WI38 (cell line): ENCODE results near the gene IFITM2.
"Not testable (repeated sequence)": the region's sequence is repeated elsewhere in the genome, so short reads cannot be mapped to it uniquely, and the experiment has no call there.

Experiments used
- H3K4me3 ChIP-seq: 2 replicates; pipeline ENCODE4 v1.5.1; 2011; ENCODE audit warnings: low read depth, mild to moderate bottlenecking, control low read depth, low read length
- CTCF ChIP-seq: IDR thresholded peaks from 2 replicates; pipeline ENCODE4 v1.5.1; 2012; ENCODE audit warnings: low read depth, mild to moderate bottlenecking, control low read depth, low read length

Gene IFITM2

GRCh38 chr11:283405-284104 is 24.1 kb upstream of the IFITM2 start:
- no peak overlapping the region for H3K4me3 ChIP-seq
- TF ChIP-seq CTCF = no peak

GRCh38 chr11:284105-285020 is 23.3 kb upstream of the IFITM2 start:
- H3K4me3 ChIP-seq = no peak overlapping the region
- no peak for TF ChIP-seq CTCF

- no peak overlapping the region for H3K4me3 ChIP-seq
- TF ChIP-seq CTCF = no peak
Observed at GRCh38 chr11:285021-285893, 22.4 kb upstream of the IFITM2 start.

GRCh38 chr11:285894-286220 is 21.8 kb upstream of the IFITM2 start:
- no peak overlapping the region for H3K4me3 ChIP-seq
- TF ChIP-seq CTCF = no peak

GRCh38 chr11:286977-287820 is 20.4 kb upstream of the IFITM2 start:
- not testable (repeated sequence) for H3K4me3 ChIP-seq

- peak overlapping the region; percentile 59 for H3K4me3 ChIP-seq
- TF ChIP-seq CTCF = no peak
Observed at GRCh38 chr11:287821-288477, 19.7 kb upstream of the IFITM2 start.
